A673 (cell line): ENCODE measurements around the gene TAS2R40. TPM values are rescaled to one million over a fixed set of nuclear protein-coding genes. Genes with fewer than 3 reads are reported as not detected.

Experiments
- BruUV-seq: library from RNA; stranded (reverse); fragments of 400-500 nt; replicated peaks from 2 replicates; lab custom pipeline; 2021; lab: Mats Ljungman, UMichigan
- CTCF ChIA-PET: fragments of 300-600 bp; sonication (Branson Sonifier 250); formaldehyde crosslinking; loops from one replicate; lab custom pipeline; 2022; ENCODE audit warnings: antibody characterized with exemption; lab: Charles Lee
- POLR2A ChIA-PET: fragments of 300-600 bp; sonication (Branson Sonifier 250); formaldehyde crosslinking; loops from one replicate; lab custom pipeline; 2022; ENCODE audit warnings: antibody characterized with exemption; ENCODE audit not compliant: low non-redundant PET; lab: Charles Lee
- DNase-seq: peaks from one replicate; pipeline ENCODE4 v3.0.0-alpha.2; 2015; ENCODE audit warnings: low spot score
- H3K27ac ChIP-seq: fragments of 200-600 bp; sonication (generic); 2 replicates; pipeline ENCODE4 v1.5.1; 2016; ENCODE audit warnings: mixed run types, low read depth, mild to moderate bottlenecking, mixed read lengths, antibody characterized with exemption, low read length; ENCODE audit not compliant: poor library complexity, severe bottlenecking
- H3K27me3 ChIP-seq: fragments of 200-600 bp; sonication (generic); replicated peaks from 2 replicates; pipeline ENCODE4 v1.6.1; 2017; ENCODE audit warnings: mixed run types, low read depth, mild to moderate bottlenecking, mixed read lengths, antibody characterized with exemption, low read length; ENCODE audit not compliant: insufficient read depth, poor library complexity
- H3K36me3 ChIP-seq: fragments of 200-600 bp; sonication (generic); 2 replicates; pipeline ENCODE4 v1.6.1; 2016; ENCODE audit warnings: mixed run types, mild to moderate bottlenecking, mixed read lengths, antibody characterized with exemption, low read length; ENCODE audit not compliant: insufficient read depth, poor library complexity, severe bottlenecking
- H3K4me1 ChIP-seq: fragments of 200-600 bp; sonication (generic); 2 replicates; pipeline ENCODE4 v1.6.1; 2017; ENCODE audit warnings: mixed run types, mild to moderate bottlenecking, mixed read lengths, antibody characterized with exemption, low read length; ENCODE audit not compliant: insufficient read depth, poor library complexity, severe bottlenecking
- H3K4me3 ChIP-seq: fragments of 200-600 bp; sonication (generic); 2 replicates; pipeline ENCODE4 v1.5.1; 2016; ENCODE audit warnings: low read depth, mixed run types, mild to moderate bottlenecking, mixed read lengths, low read length; ENCODE audit not compliant: poor library complexity, severe bottlenecking
- H3K9me3 ChIP-seq: fragments of 200-600 bp; sonication (generic); 2 replicates; pipeline ENCODE4 v1.6.1; 2016; ENCODE audit warnings: mixed run types, low read depth, mild to moderate bottlenecking, mixed read lengths, antibody characterized with exemption, low read length; ENCODE audit not compliant: poor library complexity, severe bottlenecking
- CTCF ChIP-seq: fragments of 300-800, 200-600 bp; sonication (generic); conservative IDR thresholded peaks from 2 replicates; pipeline ENCODE4 v1.5.1; 2017; ENCODE audit warnings: low read depth, mild to moderate bottlenecking, antibody characterized with exemption, low read length, moderate library complexity, mixed read lengths
- EZH2 ChIP-seq: fragments of 200-600 bp; sonication (generic); IDR thresholded peaks from 2 replicates; pipeline ENCODE4 v1.6.1; 2017; ENCODE audit warnings: borderline replicate concordance, low read depth, mild to moderate bottlenecking, mixed read lengths, antibody characterized with exemption, low read length; ENCODE audit not compliant: poor library complexity, severe bottlenecking
- intact Hi-C: fragments of 100-400 bp; cut with micrococcal nuclease; formaldehyde crosslinking; loops from one replicate; pipeline ENCODE4 v1.10.0; 2022; ENCODE audit not compliant: unreplicated experiment
- total RNA-seq: library from RNA; stranded (reverse); gene quantifications from 2 replicates; pipeline ENCODE4 v1.2.3, GENCODE V29; 2021

TAS2R40 gene
- total RNA-seq, 1 experiment from 2014 or later, result not detected

DNA sequence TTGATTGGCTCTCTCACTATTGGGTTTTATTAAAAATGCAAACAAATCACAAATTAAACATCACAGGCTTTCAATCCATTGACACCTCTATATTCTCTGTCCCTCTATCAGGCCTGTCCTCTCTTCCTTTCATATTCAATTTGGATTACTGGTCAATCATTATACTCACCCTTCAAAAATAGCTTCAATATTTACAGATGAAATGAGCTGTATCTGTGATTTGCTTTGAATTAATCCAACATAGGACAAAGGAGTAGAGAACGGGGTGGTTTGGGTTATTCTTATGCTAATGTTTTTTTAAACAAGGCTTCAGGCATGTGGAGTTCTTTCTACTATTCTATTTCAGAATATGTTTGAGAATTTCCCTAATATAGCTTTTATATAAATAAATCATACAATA is 36.3 kb upstream of the TAS2R40 start:
- peaks cover 22% of the 10 kb centered on the region for H3K27me3 ChIP-seq
- TF ChIP-seq CTCF, result no peak
- TF ChIP-seq EZH2, result no peak
- no peak for DNase-seq
- ChIA-PET POLR2A (no interaction called here), CTCF (no interaction called here)
- no peaks in the 10 kb centered on the region for H3K9me3 ChIP-seq
- H3K27ac ChIP-seq, result no peak overlapping the region
- BruUV-seq, result no TSS peak
- no peak overlapping the region for H3K4me3 ChIP-seq
- intact Hi-C loops, result no loop called here
- H3K36me3 ChIP-seq, result no peaks in the 10 kb centered on the region
- no peaks in the 10 kb centered on the region for H3K4me1 ChIP-seq

GRCh38 chr7:143188994-143189393 is 32.8 kb upstream of the TAS2R40 start:
- no peak for DNase-seq
- intact Hi-C loops, result no loop called here
- Histone ChIP-seq H3K4me1 (no peaks in the 10 kb centered on the region), H3K4me3 (no peak overlapping the region), H3K27me3 (peaks cover 22% of the 10 kb centered on the region), H3K27ac (no peak overlapping the region), H3K9me3 (no peaks in the 10 kb centered on the region), H3K36me3 (no peaks in the 10 kb centered on the region)
- ChIA-PET CTCF (no interaction called here), POLR2A (no interaction called here)
- BruUV-seq, result no TSS peak
- TF ChIP-seq EZH2 (no peak), CTCF (no peak)

DNA sequence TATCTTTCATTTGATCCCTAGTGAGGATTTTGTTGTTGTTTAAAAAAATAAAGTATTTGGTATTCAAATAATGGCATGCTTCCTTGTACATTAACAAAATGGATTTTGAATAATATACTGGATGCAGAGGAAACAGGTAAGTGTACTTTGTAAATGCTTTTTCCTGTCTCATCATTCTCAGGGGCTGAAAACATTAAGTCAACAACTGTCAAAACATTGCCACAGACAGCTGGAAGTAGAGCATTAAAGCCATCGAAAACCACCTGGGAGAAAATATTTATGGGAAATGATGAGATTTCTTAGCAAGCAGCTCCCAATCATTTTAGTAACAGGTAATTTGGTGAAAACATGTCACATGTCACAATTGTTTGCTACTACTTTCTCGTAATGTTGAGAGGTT is 28.0 kb upstream of the TAS2R40 start:
- no peaks in the 10 kb centered on the region for H3K27me3 ChIP-seq
- TF ChIP-seq EZH2 (no peak), CTCF (no peak)

More for the DNA sequence above, 28.0 kb upstream of the TAS2R40 start:
- DNase-seq, result no peak
- intact Hi-C loops, result no loop called here
- Histone ChIP-seq H3K4me1 (no peaks in the 10 kb centered on the region), H3K36me3 (no peaks in the 10 kb centered on the region), H3K27ac (no peak overlapping the region), H3K4me3 (no peak overlapping the region), H3K9me3 (peaks cover 5% of the 10 kb centered on the region)
- CTCF ChIA-PET, result no interaction called here
- POLR2A ChIA-PET, result no interaction called here
- no TSS peak for BruUV-seq
